ENCODE data around the gene SLC16A7.

SLC16A7 gene

DNA sequence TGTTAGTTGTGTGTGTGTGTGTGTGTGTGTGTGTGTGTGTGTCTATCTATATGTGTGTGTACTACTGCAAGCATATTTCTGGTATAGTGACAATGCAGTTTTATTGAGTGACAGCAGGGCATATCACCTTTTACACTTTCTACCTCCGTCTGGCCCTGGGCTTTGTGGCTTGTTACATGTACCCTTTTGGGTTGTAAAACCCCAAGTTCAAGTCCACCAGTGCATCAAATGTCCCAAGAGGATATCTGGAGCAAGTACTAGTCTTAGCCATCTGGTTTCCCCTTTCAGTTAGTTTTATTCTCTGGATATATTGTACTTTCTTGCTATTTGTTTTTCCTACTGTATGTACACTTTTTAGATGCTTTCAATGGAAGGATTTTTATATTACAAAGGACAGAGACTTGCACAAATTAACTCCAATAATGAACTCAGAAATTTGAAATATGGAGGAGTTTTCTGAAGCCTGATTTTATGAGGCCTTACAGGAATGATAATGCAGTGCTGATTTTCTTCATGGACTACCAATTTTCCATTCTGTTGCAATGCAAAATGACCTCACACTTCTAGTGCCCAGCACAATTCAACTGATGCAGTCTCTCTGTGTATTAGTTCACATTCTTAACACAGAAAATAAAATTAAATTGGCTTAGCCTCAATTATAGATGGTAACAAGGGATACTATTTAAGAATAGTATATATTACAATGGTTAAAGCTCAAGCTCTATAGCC, 29.1 kb downstream of the SLC16A7 start:
- DNase-seq: no peak

GRCh38 chr12:59626382-59626781, 30.6 kb downstream of the SLC16A7 start:
- DNase-seq: no peak

GRCh38 chr12:59627582-59627981, 31.8 kb downstream of the SLC16A7 start:
- no peak for DNase-seq

- DNase-seq: no peak
These were observed 34.1 kb downstream of the SLC16A7 start for GRCh38 chr12:59629890-59630289.

- DNase-seq: no peak
These were observed 36.6 kb downstream of the SLC16A7 start for GRCh38 chr12:59632408-59632807.

DNA sequence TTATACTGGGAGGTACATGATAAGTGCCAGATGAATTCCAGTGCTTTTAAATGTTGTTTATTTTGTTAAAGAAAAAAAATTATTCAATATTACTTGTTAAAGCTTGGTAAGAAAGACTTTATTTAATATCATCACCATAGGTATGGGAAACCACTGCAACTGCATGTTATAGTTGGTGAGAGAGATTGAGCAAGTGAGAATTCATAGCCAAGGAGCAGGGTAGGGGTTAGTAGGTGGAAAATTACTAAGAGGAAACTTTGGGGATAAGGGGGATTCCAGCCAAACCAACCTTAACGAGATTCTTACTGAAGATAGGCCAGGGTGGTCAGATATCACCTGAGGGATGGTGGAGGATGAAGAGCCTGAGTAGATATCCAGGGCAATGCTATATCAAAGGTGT, 38.4 kb downstream of the SLC16A7 start:
- DNase-seq: no peak

DNA sequence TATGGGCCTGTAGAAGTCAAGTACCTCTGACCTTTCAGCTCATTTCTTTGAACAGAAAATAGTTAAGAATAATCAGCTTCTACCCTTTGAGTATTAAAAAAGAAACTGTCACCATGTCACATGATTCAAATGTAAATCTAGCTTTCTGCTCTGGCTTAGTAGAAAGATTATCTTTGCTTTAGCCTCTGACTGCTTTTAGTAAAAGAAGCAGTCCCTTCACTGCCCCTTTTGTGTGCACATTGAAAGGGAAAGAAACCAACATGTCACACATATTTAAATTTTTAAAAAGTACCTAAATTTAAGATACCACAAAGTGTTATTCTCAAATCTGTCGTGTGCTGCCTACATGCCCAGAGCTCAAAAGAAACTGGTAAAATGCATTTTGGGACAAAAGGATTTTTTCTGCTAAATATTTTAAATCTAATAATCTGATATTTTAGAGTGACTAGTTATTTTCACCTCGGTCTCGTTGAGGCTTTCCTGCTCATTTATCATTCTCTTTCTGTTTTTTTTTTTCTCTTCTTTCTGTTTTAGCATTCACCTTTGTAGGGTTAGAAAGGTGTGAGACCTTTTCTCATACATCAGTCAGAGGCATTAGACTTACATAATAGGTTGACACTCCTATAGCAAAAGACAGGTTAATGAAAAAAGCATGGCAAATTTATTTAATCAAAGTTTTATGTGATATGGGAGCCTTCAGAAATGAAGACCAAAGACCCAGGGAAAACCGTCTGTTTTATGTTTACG, 41.3 kb downstream of the SLC16A7 start:
- no peak for DNase-seq

GRCh38 chr12:59637692-59638070, 41.9 kb downstream of the SLC16A7 start:
- DNase-seq: no peak

- DNase-seq: no peak
These were observed 47.7 kb downstream of the SLC16A7 start for GRCh38 chr12:59643550-59643949.

GRCh38 chr12:59645242-59645641, 49.4 kb downstream of the SLC16A7 start:
- no peak for DNase-seq

DNA sequence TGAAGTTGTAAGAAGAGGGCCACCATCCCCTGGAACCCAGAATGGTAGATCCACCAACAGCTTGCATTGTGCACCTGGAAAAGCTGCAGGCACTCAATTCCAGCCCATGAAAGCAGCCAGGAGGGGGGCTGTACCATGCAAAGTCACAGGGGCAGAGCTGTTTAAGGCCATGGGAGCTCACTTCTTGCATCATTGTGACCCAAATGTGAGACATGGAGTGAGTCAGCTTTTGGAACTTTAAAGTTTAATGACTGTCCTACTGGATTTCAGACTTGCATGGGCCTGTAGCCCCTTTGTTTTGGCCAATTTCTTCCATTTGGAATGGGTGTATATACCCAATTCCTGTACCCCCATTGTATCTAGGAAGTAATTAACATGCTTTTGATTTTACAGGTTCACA, 50.8 kb downstream of the SLC16A7 start:
- no peak for DNase-seq

DNA sequence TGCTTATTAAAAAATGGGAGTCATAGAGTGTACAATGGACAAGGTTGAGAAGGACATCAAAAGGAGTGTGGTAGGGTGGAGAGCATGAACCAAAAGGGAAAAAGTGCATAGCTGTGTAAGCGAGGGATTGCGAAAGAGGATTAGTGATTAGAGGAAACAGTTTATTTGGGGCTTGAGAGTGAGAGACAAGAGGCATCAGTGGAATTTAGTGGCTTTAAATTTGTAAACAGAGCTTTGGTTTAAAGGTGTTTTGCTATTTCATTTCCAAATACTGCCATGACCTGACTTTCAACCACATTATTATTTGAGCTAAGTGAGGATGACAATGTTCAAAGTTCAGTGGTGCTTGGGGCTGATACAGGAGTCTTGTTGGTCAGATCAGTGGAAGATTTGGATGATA, 53.4 kb downstream of the SLC16A7 start:
- DNase-seq: no peak

- DNase-seq: no peak
These were observed 54.9 kb downstream of the SLC16A7 start for GRCh38 chr12:59650588-59651228.

DNA sequence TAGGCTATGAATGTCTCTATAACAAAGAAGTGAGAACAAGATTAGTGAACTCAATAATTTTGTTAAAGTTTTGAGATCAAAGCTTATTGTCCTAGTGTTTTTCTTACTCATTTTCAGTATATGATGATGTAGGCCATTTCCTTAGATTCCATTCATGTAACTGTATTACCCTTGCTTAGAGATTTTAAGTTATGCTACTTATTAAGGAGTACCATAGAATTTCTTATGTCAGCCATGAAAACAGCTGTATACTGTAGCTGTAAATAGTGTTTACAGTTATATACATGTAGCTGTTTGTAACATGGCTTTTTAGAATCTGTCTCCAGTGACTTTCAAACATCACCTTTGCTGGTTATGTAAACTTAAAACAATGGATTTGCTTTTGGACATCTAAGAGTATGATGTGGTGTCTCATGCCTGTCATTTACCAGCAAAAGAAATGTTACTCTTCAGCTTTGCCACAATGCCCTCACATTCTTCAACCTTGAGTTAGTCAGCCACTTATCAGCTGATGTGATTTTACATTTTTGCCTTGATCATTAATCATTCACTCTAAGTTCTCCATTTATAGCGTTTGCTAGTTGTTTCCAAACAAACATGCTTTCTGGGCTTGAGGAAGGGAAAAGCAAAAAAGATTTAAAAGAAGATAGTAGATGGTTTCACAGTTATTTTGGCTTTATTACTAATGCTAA, 55.5 kb downstream of the SLC16A7 start:
- no peak for DNase-seq

- no peak for DNase-seq
These were observed 56.3 kb downstream of the SLC16A7 start for GRCh38 chr12:59652130-59652529.

DNA sequence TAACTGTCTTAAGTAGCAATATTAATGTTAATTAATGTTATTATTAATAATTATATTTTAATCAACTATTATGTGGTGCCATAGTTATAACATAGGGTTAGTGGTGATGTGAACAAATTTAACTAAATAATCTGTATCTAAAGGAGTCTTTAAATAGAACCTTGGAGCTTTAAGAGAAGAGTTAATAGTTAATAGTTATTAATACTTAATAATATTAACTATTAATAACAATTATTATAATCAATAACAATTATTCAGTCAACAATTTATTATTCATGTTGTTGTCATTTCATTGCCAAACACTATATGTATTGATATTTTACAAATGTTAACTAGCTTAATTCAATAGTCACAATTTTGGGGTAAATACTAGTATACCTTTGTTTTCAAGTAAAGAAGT, 58.2 kb downstream of the SLC16A7 start:
- no peak for DNase-seq

- DNase-seq: no peak
These were observed 61.4 kb downstream of the SLC16A7 start for GRCh38 chr12:59657266-59657665.

DNA sequence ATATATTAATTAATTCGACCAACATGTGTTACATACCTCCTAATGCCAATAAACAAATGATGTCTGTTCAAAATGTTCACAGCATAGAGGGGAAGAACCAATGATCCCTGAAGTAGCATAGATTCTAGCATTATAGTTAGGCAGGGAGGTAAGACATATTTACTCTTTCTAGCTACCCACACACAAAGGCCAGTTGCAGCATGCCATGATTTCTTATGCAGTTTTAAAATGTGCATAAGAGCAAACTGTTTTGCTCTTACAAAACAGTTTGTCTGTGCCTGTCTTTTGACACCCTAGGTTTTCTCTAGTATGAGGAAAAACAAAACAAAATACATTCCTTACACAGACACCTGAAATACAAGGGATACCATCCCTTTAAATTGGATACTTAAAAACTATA, 61.9 kb downstream of the SLC16A7 start:
- no peak for DNase-seq

DNA sequence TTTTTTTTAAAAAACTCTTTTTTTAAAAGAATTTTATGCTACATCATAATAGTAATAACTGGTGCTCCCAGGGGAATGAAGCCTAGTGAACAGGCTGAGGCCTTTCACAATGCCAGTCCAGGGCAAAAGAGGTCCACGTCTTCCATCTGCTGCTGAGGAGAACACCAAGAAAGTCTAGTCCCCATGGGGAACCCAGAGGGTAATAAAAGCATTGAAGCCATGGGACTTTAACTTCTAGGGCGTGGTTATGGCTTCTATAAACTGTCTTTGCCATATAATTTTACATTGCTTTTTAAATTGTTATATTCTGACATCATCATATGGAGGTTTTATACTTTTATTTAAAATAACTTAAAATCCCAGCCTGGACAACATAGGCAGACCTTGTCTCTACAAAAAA, 64.3 kb downstream of the SLC16A7 start:
- no peak for DNase-seq

GRCh38 chr12:59660921-59661597, 65.2 kb downstream of the SLC16A7 start:
- DNase-seq: no peak

DNA sequence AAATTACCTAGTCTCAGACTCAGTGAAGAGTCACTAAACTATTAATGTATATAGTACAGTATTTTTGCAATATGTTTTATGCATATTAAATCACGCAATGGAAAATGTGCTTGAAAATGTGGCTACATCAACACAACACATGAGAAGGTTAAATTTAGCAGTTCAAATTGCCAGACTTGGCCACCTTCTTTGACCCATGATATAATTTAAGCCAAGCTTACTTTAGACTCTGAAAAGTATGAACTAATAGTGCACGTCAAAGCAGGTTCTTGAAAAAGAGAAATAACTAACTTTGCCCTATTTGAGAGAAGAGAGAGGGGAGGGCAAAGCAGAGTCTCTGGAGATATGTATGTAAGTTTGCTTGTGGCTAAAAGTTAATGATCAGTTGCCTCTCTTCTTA, 68.7 kb downstream of the SLC16A7 start:
- DNase-seq: no peak

DNA sequence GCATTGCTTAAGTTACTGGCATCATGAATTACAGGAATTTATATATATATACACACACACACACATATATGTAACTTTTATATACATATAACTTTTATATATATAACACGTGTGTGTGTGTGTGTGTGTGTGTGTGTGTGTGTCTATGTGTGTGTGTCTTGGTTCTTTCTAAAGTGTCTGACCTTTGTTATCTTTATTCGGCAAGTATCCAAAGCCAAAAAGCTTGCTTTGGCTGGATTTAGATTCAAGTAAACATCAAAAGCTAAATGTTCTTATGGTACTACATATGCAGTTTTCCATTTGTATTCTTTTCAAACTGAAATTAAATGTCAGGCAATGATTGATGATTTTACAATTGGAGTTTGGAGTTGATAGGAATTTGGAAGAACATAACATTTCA, 69.9 kb downstream of the SLC16A7 start:
- DNase-seq: no peak

DNA sequence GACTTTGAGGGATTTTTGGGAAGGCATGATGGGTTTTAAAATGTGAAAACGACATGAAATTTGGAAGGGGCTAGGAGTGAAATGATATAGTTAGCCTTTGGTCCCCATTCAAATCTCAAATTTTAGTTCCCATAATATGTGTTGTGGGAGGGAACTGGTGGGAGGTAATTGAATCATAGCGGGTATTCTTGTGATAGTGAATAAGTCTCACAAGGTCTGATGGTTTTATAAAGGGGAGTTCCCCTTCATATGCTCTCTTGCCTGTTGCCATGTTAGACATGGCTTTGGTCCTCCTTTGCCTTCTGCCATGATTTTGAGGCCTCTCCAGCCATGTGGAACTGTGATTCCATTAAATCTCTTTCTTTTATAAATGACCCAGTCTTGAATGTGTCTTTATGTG, 72.8 kb downstream of the SLC16A7 start:
- DNase-seq: no peak

All from amniotic stem cell (primary cell).